Neuron (in vitro differentiated cells): Measurements from ENCODE around the gene NDUFS8.
"Not testable (repeated sequence)": the region's sequence is repeated elsewhere in the genome, so short reads cannot be mapped to it uniquely, and the experiment has no call there.

Source experiments
- H2AFZ ChIP-seq: one replicate; pipeline ENCODE4 v1.6.1; 2013; ENCODE audit warnings: low read depth, mild to moderate bottlenecking, inconsistent platforms, low read length, moderate library complexity
- H3K27me3 ChIP-seq: one replicate; pipeline ENCODE4 v1.6.1; 2013; ENCODE audit warnings: low read length; ENCODE audit not compliant: insufficient read depth
- H3K36me3 ChIP-seq: one replicate; pipeline ENCODE4 v1.6.1; 2013; ENCODE audit warnings: low read length; ENCODE audit not compliant: insufficient read depth
- H3K4me1 ChIP-seq: one replicate; pipeline ENCODE4 v1.6.1; 2013; ENCODE audit warnings: low read length; ENCODE audit not compliant: insufficient read depth
- H3K4me3 ChIP-seq: 2 replicates; pipeline ENCODE4 v1.5.1; 2013; ENCODE audit warnings: mild to moderate bottlenecking, low read length, moderate library complexity
- H3K9me3 ChIP-seq: one replicate; pipeline ENCODE4 v1.6.1; 2013; ENCODE audit warnings: low read length

Gene NDUFS8

GRCh38 chr11:68030318-68031143 lies at the start of gene NDUFS8:
TSS of gene NDUFS8 (plus strand) at chr11:68030681. CDS start at chr11:68032152, 1,471 bp downstream.
- peak within 1 kb of the TSS; percentile 90 for H3K4me3 ChIP-seq
- H3K36me3 ChIP-seq: peaks cover 20% of the 10 kb centered on the region
- H3K4me1 ChIP-seq: peaks cover 14% of the 10 kb centered on the region
- H3K27me3 ChIP-seq: no peaks in the 10 kb centered on the region
- H3K9me3 ChIP-seq: peaks cover 5% of the 10 kb centered on the region
- no peak within 1 kb of the TSS for H2AFZ ChIP-seq

DNA sequence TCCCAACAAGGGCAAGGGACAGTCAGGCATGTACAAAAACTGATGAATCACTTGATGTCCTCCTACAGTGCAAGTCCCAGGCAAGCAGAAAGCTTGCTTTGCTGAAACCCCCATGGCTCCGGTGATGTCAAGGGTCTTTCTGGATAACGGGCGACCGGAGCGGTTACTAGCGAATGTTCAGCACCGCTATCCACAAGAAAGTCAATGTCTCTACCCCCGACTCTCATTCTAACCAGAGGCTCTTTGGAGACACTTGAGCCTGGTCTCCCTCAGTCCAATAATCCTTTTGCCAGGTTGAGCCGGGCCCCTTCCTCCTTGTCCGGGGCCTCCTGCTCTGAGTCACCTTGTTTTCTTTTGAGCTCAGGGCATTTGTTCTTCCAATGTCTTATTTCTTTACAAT lies 49.3 kb upstream of the NDUFS8 start:
- H3K36me3 ChIP-seq, H3K4me1 ChIP-seq, H3K4me3 ChIP-seq, H2AFZ ChIP-seq, H3K9me3 ChIP-seq, H3K27me3 ChIP-seq: not testable (repeated sequence)

DNA sequence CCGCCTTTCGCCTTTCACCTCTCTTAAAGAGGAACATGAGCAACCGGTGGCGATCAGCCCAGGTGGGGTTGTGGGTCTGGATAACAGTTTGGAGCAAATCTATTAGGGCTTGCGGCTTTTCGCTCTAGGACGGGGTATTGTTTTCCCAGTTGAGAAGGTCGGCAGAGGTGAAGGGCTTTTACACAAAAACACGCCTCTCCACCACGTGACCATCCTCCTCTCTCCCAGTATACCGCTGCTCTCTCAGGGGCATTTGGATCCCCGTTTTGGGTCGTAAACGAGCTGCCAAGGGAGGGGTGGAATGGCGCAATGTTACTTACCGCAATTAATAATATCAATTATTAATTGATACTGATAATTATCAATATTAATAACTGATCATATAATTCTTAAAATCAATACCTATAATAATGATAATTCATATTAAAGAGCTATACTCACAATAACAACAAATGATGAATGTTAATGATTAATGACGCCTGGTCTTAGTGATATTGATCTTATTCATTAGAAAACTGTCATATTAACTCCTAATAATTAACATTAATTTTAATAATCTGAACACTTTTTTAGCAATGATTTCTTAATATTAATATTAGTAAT lies 48.1 kb upstream of the NDUFS8 start:
- H3K4me1 ChIP-seq, H3K27me3 ChIP-seq, H3K36me3 ChIP-seq, H3K9me3 ChIP-seq, H3K4me3 ChIP-seq, H2AFZ ChIP-seq: not testable (repeated sequence)

DNA sequence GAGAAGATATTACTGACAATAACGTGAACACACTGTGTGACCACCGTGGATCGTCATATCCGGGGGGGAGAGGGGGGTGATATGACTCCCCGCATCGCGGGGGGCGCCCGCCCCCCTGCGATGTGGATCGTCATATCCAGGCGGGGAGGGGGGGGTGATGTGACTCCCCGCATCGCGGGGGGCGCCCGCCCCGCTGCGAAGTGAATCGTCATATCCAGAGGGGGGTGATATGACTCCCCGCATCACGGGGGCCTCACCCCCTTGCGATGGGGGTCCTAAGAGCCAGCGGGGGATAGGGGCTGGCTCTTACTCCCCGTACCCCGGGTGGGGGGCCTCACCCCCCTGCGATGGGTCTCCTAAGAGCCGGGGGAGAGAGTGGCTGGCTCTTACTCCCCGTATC lies 46.5 kb upstream of the NDUFS8 start:
- H3K4me3 ChIP-seq: no peak overlapping the region
- H2AFZ ChIP-seq: no peak overlapping the region
- H3K4me1 ChIP-seq: peaks cover 3% of the 10 kb centered on the region
- H3K36me3 ChIP-seq: no peaks in the 10 kb centered on the region
- H3K27me3 ChIP-seq: no peaks in the 10 kb centered on the region
- H3K9me3 ChIP-seq: no peaks in the 10 kb centered on the region

GRCh38 chr11:67985302-67985701 lies 45.2 kb upstream of the NDUFS8 start:
- not testable (repeated sequence) for H3K4me1 ChIP-seq, H3K4me3 ChIP-seq, H3K9me3 ChIP-seq, H2AFZ ChIP-seq, H3K36me3 ChIP-seq, H3K27me3 ChIP-seq

- not testable (repeated sequence) for H3K36me3 ChIP-seq, H3K9me3 ChIP-seq, H3K4me3 ChIP-seq, H3K27me3 ChIP-seq, H3K4me1 ChIP-seq, H2AFZ ChIP-seq
Observed at GRCh38 chr11:67990546-67991346, 39.7 kb upstream of the NDUFS8 start.

DNA sequence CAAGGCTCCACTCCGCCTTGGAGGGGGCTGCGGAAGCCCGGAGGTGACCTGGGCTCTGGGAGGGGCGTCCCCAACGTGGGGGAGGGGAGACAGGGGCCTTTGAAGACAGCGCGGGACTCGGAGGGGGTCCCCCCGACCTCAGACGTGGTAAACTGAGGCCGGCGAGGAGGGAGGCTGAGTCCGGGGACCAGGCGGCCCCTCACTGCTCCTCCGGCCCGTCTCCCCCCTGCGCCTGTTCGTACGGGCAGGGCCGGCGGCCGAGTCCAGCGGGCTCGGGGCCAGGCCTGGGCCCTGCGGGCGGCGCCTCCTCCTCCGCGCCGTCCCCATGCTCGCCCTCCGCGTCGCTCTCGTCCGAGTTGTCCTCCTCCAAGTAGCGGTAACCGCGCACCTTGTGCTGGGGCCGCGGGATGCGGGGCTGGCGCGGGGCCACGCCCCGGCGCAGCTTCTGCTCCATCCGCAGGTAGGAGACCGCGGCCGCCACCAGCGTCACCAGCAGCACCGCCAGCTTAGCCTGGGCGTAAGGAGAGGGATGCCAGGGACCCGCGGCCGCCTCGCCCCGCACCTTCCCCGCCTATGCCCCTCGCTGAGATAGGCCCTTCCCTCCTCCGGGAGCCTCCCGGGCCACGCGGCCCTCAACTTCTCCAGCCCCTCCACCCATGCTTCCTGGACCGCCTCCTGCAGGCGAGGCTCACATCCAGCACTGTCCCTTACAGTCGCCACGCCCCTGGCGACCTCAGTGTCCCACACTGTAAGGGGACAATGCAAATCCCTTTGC lies 38.9 kb upstream of the NDUFS8 start:
- not testable (repeated sequence) for H3K4me3 ChIP-seq, H3K4me1 ChIP-seq, H3K27me3 ChIP-seq, H3K9me3 ChIP-seq, H2AFZ ChIP-seq, H3K36me3 ChIP-seq

DNA sequence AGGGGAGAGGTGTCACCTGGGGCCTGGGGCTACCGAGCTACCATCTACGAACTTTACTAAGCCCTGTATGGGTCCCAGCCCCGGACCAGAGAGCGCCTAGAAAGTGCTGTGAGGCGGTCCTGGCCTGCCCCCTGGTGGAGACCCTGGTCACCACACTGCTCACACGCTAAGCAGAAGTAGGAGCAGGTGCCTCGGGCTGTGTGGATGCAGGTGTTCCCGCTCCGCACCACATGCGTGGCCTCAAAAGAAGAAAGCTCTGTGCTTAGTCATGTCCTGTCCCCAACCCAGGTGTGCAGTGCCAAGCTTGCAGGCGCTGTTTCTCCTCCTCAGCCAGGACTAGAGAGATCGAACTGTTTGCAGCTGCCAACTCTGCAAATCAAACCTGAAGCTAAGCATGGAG lies 36.7 kb upstream of the NDUFS8 start:
- not testable (repeated sequence) for H3K27me3 ChIP-seq, H3K4me1 ChIP-seq, H2AFZ ChIP-seq, H3K9me3 ChIP-seq, H3K4me3 ChIP-seq, H3K36me3 ChIP-seq

DNA sequence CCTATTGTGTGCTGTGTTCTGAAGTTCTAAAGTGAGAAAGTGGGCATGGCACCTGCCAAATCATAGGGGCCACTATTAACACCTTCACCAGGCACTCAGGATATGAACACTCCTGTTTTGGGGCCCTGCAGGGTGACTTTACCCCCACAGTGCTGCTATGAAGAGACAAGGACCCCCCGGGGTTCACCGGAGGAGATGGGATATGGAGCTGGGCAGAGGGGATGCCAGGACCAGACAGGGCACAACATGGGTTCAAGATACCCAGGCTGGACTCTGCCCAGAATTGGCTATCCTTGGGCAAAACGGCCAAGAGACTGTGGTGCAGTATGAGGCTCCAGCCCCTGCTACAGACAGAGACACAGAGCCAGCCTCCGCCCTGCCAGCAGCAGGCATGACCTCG lies 36.1 kb upstream of the NDUFS8 start:
- not testable (repeated sequence) for H3K27me3 ChIP-seq, H3K9me3 ChIP-seq, H3K36me3 ChIP-seq, H3K4me1 ChIP-seq, H3K4me3 ChIP-seq, H2AFZ ChIP-seq

DNA sequence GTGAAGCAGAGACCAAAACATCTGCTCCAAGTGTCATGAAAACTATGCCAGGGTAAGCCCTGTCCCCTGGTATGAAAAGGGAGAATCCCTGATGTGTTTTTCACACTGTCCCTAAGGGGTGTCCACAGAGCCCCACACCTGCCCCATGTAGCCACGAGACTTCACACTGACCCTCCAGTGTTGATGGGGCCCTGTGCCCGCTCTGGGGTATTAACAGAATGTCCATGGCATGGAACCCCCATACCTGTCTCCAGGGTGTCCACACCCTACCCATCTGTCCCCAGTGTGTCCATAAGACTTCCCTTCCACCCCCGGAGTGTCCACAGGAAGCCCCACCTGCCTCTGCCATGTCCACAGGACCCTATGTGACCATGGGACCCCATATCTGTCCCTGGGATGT lies 35.4 kb upstream of the NDUFS8 start:
- not testable (repeated sequence) for H3K4me1 ChIP-seq, H2AFZ ChIP-seq, H3K9me3 ChIP-seq, H3K4me3 ChIP-seq, H3K36me3 ChIP-seq, H3K27me3 ChIP-seq

- not testable (repeated sequence) for H2AFZ ChIP-seq, H3K9me3 ChIP-seq, H3K36me3 ChIP-seq, H3K27me3 ChIP-seq, H3K4me3 ChIP-seq, H3K4me1 ChIP-seq
Observed at GRCh38 chr11:67995579-67995978, 34.9 kb upstream of the NDUFS8 start.

DNA sequence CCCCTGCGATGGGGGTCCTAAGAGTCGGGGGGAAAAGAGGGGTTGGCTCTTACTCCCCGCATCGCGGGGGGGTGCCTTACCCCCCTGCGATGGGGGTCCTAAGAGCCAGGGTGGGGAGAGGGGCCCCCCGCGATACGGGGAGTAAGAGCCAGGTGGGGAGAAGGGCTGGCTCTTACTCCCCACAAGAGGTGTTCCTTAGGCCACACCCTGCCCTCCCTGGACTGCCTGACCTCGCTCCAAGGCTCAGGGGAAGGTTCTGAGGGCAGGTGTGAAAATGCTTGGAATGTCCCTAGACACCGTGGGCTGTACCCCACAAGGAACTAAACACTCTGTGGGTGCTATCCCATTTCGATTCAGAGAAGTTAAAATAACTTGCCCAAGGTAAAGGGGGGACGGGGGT lies 34.4 kb upstream of the NDUFS8 start:
- Histone ChIP-seq H3K4me1 (peaks cover 4% of the 10 kb centered on the region), H3K9me3 (no peaks in the 10 kb centered on the region), H3K4me3 (no peak overlapping the region), H3K27me3 (no peaks in the 10 kb centered on the region), H3K36me3 (no peaks in the 10 kb centered on the region), H2AFZ (no peak overlapping the region)
